Measurements from ENCODE around the gene LANCL2. TPM values are rescaled to one million over a fixed set of nuclear protein-coding genes. Genes with fewer than 3 reads are reported as not detected.

LANCL2 gene
- total and polyA plus RNA-seq, 2 of the 4 experiments (the other 2 are of a cell fraction) = 11.7 to 17.9 TPM

GRCh38 chr7:55474944-55475854 is 110.1 kb downstream of the LANCL2 start (continued):
- TF ChIP-seq BHLHE40 (IDR thresholded peaks at IDR 0.05; ENCODE audit: low read depth, low read length) (no peak), MAZ (IDR thresholded peaks at IDR 0.05; ENCODE audit: borderline replicate concordance, low read depth, low read length) (no peak)

Measured in IMR-90 (cell line).